GM21381 (cell line): ENCODE measurements around the gene IRF2BP2.

Source experiments
- ATAC-seq: cut with Tn5 transposase; IDR thresholded peaks from one replicate; pipeline ENCODE4 v1.9.1; 2021; ENCODE audit warnings: mild to moderate bottlenecking, moderate library complexity; ENCODE audit not compliant: unreplicated experiment

The IRF2BP2 gene

GRCh38 chr1:234585330-234586055, 24.5 kb downstream of the IRF2BP2 start:
- no peak for ATAC-seq

GRCh38 chr1:234584926-234585325, 25.1 kb downstream of the IRF2BP2 start:
- ATAC-seq = no peak

- ATAC-seq = no peak
Observed at GRCh38 chr1:234584420-234584805, 25.6 kb downstream of the IRF2BP2 start.

DNA sequence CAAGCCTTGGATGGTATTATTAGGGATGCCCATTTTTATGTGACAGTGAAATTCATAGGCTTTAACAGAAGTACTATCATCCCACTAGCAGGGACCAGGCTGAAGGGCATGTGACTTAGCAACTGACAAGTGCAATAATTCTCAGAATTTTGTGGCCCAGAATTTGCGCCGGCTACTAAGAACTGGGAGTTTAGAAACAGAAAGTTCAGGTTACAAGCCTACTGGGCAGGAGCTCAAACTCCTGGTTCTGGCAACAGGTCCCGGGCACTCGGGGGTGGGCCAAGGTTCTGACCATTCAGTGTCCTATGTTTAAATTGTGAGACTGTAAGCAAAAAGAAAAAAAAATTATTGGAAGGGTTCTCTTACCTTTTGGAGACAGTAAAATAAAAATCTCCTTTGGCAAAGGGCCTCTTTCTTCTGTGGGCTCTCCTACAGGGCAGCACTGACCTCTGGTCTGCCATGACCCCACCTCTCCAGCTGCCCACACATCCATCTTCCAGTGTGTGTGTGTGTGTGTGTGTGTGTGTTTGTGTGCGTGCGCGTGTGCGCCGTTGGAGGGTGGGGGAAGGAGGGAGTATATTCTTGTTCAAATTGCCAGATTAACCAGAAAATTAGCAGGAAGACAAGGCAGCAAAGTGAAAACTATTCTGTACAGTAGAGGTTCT, 26.1 kb downstream of the IRF2BP2 start:
- ATAC-seq = no peak

GRCh38 chr1:234582681-234583301, 27.2 kb downstream of the IRF2BP2 start:
- ATAC-seq = no peak

- ATAC-seq = no peak
Observed at GRCh38 chr1:234582186-234582585, 27.8 kb downstream of the IRF2BP2 start.

GRCh38 chr1:234581063-234581714, 28.8 kb downstream of the IRF2BP2 start:
- ATAC-seq = no peak

GRCh38 chr1:234579967-234580366, 30.0 kb downstream of the IRF2BP2 start:
- no peak for ATAC-seq

DNA sequence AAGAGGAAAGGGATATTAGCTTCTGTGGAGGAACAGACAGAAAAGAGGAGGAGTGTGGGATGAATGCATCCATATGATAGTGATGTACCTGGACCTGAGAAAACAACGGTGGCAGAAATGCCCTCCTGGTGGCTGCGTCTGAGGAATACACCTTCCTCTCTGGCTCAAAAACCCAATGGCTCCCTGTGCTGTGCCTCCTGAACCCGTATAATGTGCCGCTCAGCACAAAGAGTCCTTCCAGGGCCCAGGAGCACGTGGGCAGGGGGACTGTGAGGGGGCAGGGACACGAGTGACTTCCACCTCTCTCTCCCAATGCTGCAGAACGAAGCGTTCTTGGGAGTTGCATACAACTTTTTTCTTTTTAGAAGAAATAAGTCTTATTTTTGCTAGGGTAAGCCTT, 31.2 kb downstream of the IRF2BP2 start:
- ATAC-seq = no peak

GRCh38 chr1:234578087-234578486, 31.9 kb downstream of the IRF2BP2 start:
- ATAC-seq = no peak

DNA sequence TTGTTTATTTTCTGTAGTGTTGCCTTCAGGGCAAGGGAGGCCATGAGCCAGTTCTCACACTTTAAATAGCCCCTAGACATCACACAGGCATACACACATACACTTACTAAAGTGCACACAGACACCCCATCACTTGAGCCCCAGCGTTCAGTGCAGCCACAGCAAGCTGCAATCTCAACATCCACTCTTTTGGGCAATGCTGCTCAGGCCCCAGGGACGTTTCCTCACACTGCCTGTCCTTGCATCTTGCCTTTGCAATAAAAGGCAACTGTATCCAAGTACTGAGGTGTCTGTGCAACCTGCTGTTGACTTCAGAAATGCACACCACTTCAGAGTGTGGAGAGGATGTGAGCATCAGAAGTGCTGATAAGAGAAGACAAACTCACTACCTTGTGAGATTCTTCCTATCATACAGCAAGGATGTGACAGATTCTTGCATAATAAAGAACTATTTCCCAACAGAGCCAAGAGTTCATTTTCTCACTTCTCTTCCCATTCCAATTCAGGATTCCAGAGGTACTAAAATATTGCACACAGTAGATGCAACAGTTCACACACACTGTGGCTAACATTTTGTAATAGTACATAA, 36.2 kb downstream of the IRF2BP2 start:
- no peak for ATAC-seq

- ATAC-seq = no peak
Observed at GRCh38 chr1:234572966-234573365, 37.0 kb downstream of the IRF2BP2 start.

DNA sequence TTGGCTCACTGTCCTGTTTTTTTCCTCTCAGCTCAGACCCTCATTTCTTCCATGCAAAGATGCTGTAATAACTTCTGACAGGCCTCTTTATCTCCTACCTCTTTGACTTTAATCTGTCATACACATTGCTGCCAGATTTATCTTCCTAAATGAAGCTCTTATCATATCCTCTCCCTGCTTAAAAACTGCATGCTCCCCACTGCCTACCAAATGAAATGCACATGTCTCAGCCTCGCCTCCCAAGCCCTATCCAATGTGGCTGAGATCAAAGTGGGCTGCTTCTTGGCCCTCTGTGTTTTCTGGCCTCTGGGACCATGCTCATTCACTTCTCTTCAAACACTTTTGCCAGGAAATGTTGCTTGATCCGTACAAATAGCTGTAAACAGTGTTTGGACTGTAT, 38.3 kb downstream of the IRF2BP2 start:
- no peak for ATAC-seq

GRCh38 chr1:234570329-234571120, 39.5 kb downstream of the IRF2BP2 start:
- ATAC-seq = no peak

DNA sequence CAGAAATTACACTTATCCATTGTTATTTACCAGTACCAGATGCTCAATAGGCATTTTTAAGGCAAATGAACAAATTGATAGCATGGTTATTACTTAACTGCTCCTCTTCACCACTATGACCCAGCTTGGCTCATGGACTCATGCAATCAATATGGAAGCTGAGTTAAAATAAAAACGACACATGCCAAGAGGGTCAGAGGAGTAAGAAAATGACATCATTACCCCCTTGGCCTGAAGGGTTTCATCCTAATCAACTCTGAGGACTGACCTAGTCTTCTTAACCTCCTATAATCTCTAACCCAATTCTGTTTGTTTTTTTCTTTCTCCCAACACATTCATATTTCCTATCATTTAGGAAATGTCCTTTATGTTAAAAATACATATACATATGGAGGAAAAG, 41.6 kb downstream of the IRF2BP2 start:
- ATAC-seq = no peak

DNA sequence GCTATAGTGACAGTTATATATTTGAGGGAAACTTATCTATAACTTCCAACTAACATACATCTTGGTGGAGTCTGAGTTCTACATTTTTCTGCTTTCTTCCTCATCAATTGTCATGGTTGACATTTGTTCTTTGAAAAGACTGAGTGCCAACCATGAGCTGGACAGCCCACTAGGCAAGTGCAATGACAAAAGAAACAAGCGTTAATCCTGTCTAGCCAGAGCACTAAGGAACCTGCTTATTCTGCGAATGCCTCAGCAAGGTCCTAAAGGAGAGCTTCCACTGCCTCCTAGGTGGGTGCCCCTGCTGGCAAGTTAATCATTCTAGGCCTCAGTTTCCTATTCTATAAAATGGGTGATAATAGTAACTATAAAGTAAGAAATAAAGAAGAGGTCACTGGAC, 44.8 kb downstream of the IRF2BP2 start:
- ATAC-seq = no peak

DNA sequence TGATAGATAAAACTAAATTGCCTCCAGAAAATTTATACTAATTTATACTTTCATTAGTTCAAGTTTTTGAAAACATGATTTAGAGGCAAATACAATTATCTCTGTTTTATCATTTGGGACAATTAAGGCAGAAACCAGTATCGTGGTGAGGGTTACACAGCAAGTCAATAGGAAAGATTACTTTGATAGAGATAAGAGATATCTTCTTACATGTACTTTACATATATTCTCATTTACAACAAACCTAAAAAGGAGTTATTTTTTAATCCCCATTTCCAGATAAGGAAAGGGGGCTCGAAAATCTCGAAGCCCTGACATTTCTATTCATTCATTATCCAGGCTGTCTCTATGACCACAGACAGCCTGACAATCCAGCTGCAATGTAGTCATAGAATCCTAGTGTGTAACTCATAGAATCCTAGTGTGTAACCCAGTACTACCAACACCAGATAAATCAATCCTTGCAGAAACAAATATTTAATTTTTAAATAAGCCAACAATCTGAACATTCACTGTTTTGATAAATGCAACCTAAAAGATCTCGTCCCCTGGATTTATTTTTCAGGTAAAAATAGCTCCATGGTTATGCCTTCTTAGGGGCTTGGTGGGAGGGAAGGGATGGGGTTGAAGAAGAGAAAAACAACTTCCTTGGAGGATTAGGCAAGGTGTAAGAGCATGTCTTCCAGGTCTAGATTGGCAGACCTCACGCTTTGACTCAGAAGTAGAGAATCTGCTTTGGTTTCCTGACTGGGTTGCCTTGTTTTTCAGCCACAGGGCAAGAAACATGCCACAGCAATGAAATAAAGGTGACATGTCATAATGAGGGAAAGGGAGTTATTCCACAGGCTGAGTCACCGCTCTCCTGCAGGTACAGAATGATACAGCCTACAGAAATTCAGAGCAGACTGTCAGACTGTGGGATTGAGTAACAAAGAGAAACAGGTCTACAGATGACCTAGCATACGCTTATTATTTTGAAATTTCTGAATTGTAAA, 45.6 kb downstream of the IRF2BP2 start:
- ATAC-seq = no peak

GRCh38 chr1:234562334-234562733, 47.6 kb downstream of the IRF2BP2 start:
- ATAC-seq = no peak

DNA sequence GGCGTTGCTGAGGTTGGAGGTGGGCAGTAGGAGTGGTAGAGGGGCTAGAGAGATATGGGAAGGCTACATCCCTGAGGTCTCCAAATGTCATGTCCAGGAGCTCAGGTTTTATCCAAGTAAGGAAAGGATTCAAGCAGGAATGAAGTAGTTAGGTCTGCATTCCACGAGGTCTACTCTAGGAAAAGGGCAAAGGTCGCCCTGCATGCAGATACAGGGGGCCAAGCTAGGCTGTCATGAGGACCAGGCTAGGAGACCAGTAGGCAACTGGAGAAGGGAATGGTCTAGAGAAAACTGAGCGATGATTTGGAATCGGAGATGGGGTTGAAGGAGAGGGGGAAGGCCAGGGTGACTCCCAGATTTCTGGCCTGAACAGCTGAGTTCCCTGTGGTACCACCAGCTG, 48.7 kb downstream of the IRF2BP2 start:
- no peak for ATAC-seq
